SK-N-SH treated with all-trans-retinoic acid at 6 μM for 48 hours (cell line): ENCODE data around the gene KRTAP1-1.

Source experiments
- ATAC-seq: fragments of 200-7000 bp; cut with Tn5 transposase; 3 replicates; pipeline ENCODE4 v1.9.1; 2020; ENCODE audit warnings: mild to moderate bottlenecking, moderate library complexity
- ARNTL ChIP-seq: fragments of 450-650 bp; formaldehyde crosslinking; IDR thresholded peaks from 2 replicates; pipeline ENCODE4 v1.5.0; 2020; ENCODE audit warnings: low read depth, mild to moderate bottlenecking, moderate library complexity, borderline replicate concordance
- CSDC2 ChIP-seq: fragments of 250-450 bp; sonication (Bioruptor Pico); IDR thresholded peaks from 2 replicates; pipeline ENCODE4 v1.5.0; 2020; ENCODE audit warnings: mild to moderate bottlenecking, moderate library complexity
- ESRRG ChIP-seq: fragments of 250-450 bp; sonication (Bioruptor Pico); IDR thresholded peaks from 2 replicates; pipeline ENCODE4 v1.6.1; 2021; ENCODE audit warnings: mild to moderate bottlenecking
- GLIS3 ChIP-seq: fragments of 250-450 bp; sonication (Bioruptor Pico); IDR thresholded peaks from 2 replicates; pipeline ENCODE4 v1.5.0; 2020; ENCODE audit warnings: mild to moderate bottlenecking, moderate library complexity
- OSR1 ChIP-seq: fragments of 250-450 bp; sonication (Bioruptor Pico); IDR thresholded peaks from 2 replicates; pipeline ENCODE4 v1.8.0; 2022; ENCODE audit warnings: moderate library complexity, mild to moderate bottlenecking, inconsistent platforms
- PPARA ChIP-seq: fragments of 250-450 bp; sonication (Bioruptor Pico); IDR thresholded peaks from 2 replicates; pipeline ENCODE4 v1.5.0; 2020; ENCODE audit warnings: mild to moderate bottlenecking, borderline replicate concordance
- SNAI2 ChIP-seq: fragments of 250-450 bp; sonication (Bioruptor Pico); IDR thresholded peaks from 2 replicates; pipeline ENCODE4 v1.5.0; 2020; ENCODE audit warnings: mild to moderate bottlenecking, moderate library complexity
- TCF4 ChIP-seq: fragments of 250-450 bp; sonication (Bioruptor Pico); IDR thresholded peaks from 2 replicates; pipeline ENCODE4 v1.8.0; 2021; ENCODE audit warnings: mild to moderate bottlenecking, moderate library complexity, borderline replicate concordance
- TOX ChIP-seq: fragments of 250-450 bp; sonication (Bioruptor Pico); IDR thresholded peaks from 2 replicates; pipeline ENCODE4 v1.8.0; 2021; ENCODE audit warnings: mild to moderate bottlenecking, moderate library complexity, borderline replicate concordance
- ZC3H10 ChIP-seq: fragments of 250-450 bp; sonication (Bioruptor Pico); IDR thresholded peaks from 2 replicates; pipeline ENCODE4 v1.5.1; 2021; ENCODE audit warnings: mild to moderate bottlenecking, moderate library complexity
- ZFP3 ChIP-seq: fragments of 250-450 bp; sonication (Bioruptor Pico); IDR thresholded peaks from 2 replicates; pipeline ENCODE4 v1.5.0; 2020; ENCODE audit warnings: mild to moderate bottlenecking, moderate library complexity
- ZFP30 ChIP-seq: fragments of 450-650 bp; formaldehyde crosslinking; IDR thresholded peaks from 2 replicates; pipeline ENCODE4 v1.5.0; 2022; ENCODE audit warnings: mild to moderate bottlenecking, moderate library complexity
- ZNF565 ChIP-seq: fragments of 450-650 bp; formaldehyde crosslinking; conservative IDR thresholded peaks from 2 replicates; pipeline ENCODE4 v1.5.0; 2020; ENCODE audit warnings: low read depth, mild to moderate bottlenecking, moderate library complexity
- ZNF70 ChIP-seq: fragments of 450-650 bp; formaldehyde crosslinking; IDR thresholded peaks from 2 replicates; pipeline ENCODE4 v1.5.0; 2020; ENCODE audit warnings: mild to moderate bottlenecking, moderate library complexity
- ZNF8 ChIP-seq: fragments of 450-650 bp; formaldehyde crosslinking; IDR thresholded peaks from 2 replicates; pipeline ENCODE4 v1.5.0; 2020; ENCODE audit warnings: mild to moderate bottlenecking, moderate library complexity
- TF ChIP-seq, protein P1 (sequence below): fragments of 250-450 bp; sonication (Bioruptor Pico); IDR thresholded peaks from 2 replicates; pipeline ENCODE4 v1.8.0; 2021; ENCODE audit warnings: low read depth, mild to moderate bottlenecking, moderate library complexity, borderline replicate concordance
- TF ChIP-seq, protein P2 (sequence below): fragments of 250-450 bp; sonication (Bioruptor Pico); IDR thresholded peaks from 2 replicates; pipeline ENCODE4 v1.5.1; 2020; ENCODE audit warnings: low read depth, mild to moderate bottlenecking, moderate library complexity
- TF ChIP-seq, protein P3 (sequence below): fragments of 250-450 bp; sonication (Bioruptor Pico); IDR thresholded peaks from 2 replicates; pipeline ENCODE4 v1.5.0; 2020; ENCODE audit warnings: mild to moderate bottlenecking, moderate library complexity
- TF ChIP-seq, protein P4 (sequence below): fragments of 250-450 bp; sonication (Bioruptor Pico); IDR thresholded peaks from 2 replicates; pipeline ENCODE4 v1.8.0; 2020; ENCODE audit warnings: mild to moderate bottlenecking, moderate library complexity, borderline replicate concordance
- TF ChIP-seq, protein P5 (sequence below): fragments of 250-450 bp; sonication (Bioruptor Pico); IDR thresholded peaks from 2 replicates; pipeline ENCODE4 v1.5.1; 2021; ENCODE audit warnings: mild to moderate bottlenecking, moderate library complexity

Gene KRTAP1-1

DNA sequence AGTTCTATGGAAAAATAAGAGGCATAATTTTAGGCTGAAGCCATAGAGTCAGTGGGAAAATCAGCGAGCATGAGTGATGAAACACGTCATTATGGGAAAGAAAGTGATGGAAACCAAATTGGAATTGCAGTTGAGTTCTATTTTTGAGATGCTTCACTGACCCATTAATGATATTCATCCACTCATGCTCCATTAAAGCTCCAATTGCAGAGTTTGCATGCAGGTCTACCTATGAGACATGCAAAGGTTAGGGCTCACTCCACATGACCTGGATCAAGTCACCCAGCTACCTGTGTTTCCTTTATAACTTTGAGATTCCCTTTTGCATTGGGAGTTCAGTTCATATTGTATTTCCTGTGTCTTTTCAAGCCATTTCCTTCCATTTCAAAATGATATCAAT is 32.4 kb upstream of the KRTAP1-1 start:
- no peak for ATAC-seq
- TF ChIP-seq, protein P1, sequence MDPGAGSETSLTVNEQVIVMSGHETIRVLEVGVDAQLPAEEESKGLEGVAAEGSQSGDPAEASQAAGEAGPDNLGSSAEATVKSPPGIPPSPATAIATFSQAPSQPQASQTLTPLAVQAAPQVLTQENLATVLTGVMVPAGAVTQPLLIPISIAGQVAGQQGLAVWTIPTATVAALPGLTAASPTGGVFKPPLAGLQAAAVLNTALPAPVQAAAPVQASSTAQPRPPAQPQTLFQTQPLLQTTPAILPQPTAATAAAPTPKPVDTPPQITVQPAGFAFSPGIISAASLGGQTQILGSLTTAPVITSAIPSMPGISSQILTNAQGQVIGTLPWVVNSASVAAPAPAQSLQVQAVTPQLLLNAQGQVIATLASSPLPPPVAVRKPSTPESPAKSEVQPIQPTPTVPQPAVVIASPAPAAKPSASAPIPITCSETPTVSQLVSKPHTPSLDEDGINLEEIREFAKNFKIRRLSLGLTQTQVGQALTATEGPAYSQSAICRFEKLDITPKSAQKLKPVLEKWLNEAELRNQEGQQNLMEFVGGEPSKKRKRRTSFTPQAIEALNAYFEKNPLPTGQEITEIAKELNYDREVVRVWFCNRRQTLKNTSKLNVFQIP (CRISPR knock-in tag) = no peak
- TF ChIP-seq, all 23 proteins: peak for 0

DNA sequence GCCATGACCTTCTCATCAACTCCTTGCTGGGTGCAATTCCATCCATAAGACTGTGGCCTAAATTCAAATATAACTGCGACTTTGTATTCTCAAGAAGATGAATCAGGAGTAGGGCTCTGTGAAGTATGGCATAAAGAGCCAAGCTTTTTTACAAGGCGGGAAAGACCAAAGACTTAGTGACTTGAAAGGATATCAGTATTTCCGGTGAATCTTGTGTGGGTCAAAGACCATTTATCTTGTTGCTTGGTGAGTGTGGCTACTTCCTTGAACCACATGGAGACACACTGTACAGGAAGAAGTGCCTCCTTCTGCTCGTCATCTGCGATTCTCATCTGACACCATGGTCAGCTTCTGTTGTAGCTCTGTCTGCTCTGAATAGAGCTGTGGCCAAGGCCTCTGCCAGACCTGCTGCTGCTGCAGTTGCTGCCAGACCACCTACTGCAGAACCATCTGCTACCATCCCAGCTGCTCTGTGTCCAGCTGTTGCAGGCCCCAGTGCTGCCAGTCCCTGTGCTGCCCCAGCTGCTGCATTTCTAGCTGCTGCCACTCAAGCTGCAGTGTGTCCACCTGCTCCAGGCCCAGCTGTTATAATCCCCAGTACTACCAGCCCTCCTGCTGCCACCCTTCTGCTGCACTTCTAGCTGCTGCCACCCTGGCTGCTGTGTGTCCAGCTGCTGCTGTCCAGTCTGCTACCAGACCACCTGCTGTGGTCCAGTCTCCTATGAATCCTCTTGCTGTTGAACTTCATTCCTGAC is 30.5 kb upstream of the KRTAP1-1 start:
- ATAC-seq = no peak

DNA sequence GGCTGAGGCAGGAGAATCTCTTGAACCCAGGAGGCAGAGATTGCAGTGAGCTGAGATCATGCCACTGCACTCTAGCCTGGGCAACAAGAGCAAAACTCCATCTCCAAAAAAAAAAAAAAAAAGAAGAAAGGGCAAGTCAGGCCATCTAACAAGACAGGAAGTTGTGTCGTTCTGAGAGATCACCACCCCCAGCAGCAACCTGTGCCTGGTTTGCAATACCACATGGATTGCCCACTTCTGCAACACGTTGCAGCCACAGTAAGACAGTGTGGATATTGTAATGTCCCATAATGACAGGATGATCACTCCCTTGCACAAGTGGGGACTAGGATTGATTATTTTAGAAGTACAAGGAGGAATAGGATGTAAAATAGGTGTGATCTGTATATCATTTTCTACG is 27.8 kb upstream of the KRTAP1-1 start:
- TF ChIP-seq TCF4 = no peak
- no peak for TF ChIP-seq CSDC2 (CRISPR knock-in tag)
- TF ChIP-seq, protein P1 (CRISPR knock-in tag) = no peak
- TF ChIP-seq SNAI2 (CRISPR knock-in tag) = no peak
- TF ChIP-seq ZC3H10 = no peak
- no peak for TF ChIP-seq GLIS3 (CRISPR knock-in tag)
- TF ChIP-seq, protein P2, sequence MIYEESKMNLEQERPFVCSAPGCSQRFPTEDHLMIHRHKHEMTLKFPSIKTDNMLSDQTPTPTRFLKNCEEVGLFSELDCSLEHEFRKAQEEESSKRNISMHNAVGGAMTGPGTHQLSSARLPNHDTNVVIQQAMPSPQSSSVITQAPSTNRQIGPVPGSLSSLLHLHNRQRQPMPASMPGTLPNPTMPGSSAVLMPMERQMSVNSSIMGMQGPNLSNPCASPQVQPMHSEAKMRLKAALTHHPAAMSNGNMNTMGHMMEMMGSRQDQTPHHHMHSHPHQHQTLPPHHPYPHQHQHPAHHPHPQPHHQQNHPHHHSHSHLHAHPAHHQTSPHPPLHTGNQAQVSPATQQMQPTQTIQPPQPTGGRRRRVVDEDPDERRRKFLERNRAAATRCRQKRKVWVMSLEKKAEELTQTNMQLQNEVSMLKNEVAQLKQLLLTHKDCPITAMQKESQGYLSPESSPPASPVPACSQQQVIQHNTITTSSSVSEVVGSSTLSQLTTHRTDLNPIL = no peak
- no peak for TF ChIP-seq ZNF8 (CRISPR knock-in tag)
- no peak for TF ChIP-seq ZFP3 (CRISPR knock-in tag)
- no peak for TF ChIP-seq OSR1 (CRISPR knock-in tag)
- no peak for TF ChIP-seq ARNTL (CRISPR knock-in tag)
- TF ChIP-seq TOX (CRISPR knock-in tag) = no peak
- no peak for TF ChIP-seq ZNF565 (CRISPR knock-in tag)
- TF ChIP-seq PPARA = no peak
- TF ChIP-seq, protein P3, sequence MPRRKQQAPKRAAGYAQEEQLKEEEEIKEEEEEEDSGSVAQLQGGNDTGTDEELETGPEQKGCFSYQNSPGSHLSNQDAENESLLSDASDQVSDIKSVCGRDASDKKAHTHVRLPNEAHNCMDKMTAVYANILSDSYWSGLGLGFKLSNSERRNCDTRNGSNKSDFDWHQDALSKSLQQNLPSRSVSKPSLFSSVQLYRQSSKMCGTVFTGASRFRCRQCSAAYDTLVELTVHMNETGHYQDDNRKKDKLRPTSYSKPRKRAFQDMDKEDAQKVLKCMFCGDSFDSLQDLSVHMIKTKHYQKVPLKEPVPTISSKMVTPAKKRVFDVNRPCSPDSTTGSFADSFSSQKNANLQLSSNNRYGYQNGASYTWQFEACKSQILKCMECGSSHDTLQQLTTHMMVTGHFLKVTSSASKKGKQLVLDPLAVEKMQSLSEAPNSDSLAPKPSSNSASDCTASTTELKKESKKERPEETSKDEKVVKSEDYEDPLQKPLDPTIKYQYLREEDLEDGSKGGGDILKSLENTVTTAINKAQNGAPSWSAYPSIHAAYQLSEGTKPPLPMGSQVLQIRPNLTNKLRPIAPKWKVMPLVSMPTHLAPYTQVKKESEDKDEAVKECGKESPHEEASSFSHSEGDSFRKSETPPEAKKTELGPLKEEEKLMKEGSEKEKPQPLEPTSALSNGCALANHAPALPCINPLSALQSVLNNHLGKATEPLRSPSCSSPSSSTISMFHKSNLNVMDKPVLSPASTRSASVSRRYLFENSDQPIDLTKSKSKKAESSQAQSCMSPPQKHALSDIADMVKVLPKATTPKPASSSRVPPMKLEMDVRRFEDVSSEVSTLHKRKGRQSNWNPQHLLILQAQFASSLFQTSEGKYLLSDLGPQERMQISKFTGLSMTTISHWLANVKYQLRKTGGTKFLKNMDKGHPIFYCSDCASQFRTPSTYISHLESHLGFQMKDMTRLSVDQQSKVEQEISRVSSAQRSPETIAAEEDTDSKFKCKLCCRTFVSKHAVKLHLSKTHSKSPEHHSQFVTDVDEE = no peak
- no peak for TF ChIP-seq ZNF70 (CRISPR knock-in tag)
- no peak for ATAC-seq

More for the DNA sequence above, 30.5 kb upstream of the KRTAP1-1 start:
- TF ChIP-seq, protein P2 = no peak
- TF ChIP-seq, protein P1 (CRISPR knock-in tag) = no peak
- TF ChIP-seq, protein P4, sequence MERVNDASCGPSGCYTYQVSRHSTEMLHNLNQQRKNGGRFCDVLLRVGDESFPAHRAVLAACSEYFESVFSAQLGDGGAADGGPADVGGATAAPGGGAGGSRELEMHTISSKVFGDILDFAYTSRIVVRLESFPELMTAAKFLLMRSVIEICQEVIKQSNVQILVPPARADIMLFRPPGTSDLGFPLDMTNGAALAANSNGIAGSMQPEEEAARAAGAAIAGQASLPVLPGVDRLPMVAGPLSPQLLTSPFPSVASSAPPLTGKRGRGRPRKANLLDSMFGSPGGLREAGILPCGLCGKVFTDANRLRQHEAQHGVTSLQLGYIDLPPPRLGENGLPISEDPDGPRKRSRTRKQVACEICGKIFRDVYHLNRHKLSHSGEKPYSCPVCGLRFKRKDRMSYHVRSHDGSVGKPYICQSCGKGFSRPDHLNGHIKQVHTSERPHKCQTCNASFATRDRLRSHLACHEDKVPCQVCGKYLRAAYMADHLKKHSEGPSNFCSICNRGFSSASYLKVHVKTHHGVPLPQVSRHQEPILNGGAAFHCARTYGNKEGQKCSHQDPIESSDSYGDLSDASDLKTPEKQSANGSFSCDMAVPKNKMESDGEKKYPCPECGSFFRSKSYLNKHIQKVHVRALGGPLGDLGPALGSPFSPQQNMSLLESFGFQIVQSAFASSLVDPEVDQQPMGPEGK (CRISPR knock-in tag) = no peak
- no peak for TF ChIP-seq SNAI2 (CRISPR knock-in tag)
- no peak for TF ChIP-seq TOX (CRISPR knock-in tag)
- TF ChIP-seq ZFP3 (CRISPR knock-in tag) = no peak
- TF ChIP-seq ESRRG (CRISPR knock-in tag) = no peak
- no peak for TF ChIP-seq ZFP30 (CRISPR knock-in tag)
- TF ChIP-seq, protein P5, sequence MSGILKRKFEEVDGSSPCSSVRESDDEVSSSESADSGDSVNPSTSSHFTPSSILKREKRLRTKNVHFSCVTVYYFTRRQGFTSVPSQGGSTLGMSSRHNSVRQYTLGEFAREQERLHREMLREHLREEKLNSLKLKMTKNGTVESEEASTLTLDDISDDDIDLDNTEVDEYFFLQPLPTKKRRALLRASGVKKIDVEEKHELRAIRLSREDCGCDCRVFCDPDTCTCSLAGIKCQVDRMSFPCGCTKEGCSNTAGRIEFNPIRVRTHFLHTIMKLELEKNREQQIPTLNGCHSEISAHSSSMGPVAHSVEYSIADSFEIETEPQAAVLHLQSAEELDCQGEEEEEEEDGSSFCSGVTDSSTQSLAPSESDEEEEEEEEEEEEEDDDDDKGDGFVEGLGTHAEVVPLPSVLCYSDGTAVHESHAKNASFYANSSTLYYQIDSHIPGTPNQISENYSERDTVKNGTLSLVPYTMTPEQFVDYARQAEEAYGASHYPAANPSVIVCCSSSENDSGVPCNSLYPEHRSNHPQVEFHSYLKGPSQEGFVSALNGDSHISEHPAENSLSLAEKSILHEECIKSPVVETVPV = no peak
- TF ChIP-seq PPARA = no peak
